Fibroblast of villous mesenchyme (primary cell): Measurements from ENCODE around the gene NLGN2. TPM values are rescaled to one million over a fixed set of nuclear protein-coding genes. Genes with fewer than 3 reads are reported as not detected.

ENCODE experiments used
- DNase-seq: peaks from one replicate; pipeline ENCODE4 v3.0.0-alpha.2; 2010; ENCODE audit warnings: low read depth
- H3K4me3 ChIP-seq: 2 replicates; pipeline ENCODE4 v1.5.1; 2011; ENCODE audit warnings: low read depth, mild to moderate bottlenecking, low read length
- total RNA-seq: library from RNA; depleted of rRNA; stranded (reverse); fragments of >200 nt; gene quantifications from 2 replicates; pipeline ENCODE4 v1.2.3, GENCODE V29; 2012
- TF ChIP-seq, protein P1 (sequence below): IDR thresholded peaks from 2 replicates; pipeline ENCODE4 v1.5.1; 2012; ENCODE audit warnings: low read depth, mild to moderate bottlenecking, low read length; ENCODE audit not compliant: insufficient read depth

The NLGN2 gene
- total RNA-seq, 1 donor = 9.5 TPM

- peak overlapping the region; percentile 75 for H3K4me3 ChIP-seq
- TF ChIP-seq, protein P1, sequence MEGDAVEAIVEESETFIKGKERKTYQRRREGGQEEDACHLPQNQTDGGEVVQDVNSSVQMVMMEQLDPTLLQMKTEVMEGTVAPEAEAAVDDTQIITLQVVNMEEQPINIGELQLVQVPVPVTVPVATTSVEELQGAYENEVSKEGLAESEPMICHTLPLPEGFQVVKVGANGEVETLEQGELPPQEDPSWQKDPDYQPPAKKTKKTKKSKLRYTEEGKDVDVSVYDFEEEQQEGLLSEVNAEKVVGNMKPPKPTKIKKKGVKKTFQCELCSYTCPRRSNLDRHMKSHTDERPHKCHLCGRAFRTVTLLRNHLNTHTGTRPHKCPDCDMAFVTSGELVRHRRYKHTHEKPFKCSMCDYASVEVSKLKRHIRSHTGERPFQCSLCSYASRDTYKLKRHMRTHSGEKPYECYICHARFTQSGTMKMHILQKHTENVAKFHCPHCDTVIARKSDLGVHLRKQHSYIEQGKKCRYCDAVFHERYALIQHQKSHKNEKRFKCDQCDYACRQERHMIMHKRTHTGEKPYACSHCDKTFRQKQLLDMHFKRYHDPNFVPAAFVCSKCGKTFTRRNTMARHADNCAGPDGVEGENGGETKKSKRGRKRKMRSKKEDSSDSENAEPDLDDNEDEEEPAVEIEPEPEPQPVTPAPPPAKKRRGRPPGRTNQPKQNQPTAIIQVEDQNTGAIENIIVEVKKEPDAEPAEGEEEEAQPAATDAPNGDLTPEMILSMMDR = no peak
- DNase-seq = no peak
Measured at GRCh38 chr17:7403727-7403976, 4.0 kb upstream of the NLGN2 start.

GRCh38 chr17:7403977-7404736, 3.5 kb upstream of the NLGN2 start, which contains the start of gene TMEM256:
TSS of gene TMEM256 (minus strand) at chr17:7404097. CDS start at chr17:7404084, 13 bp downstream.
- TF ChIP-seq, protein P1 = no peak
- DNase-seq = peak; percentile 100
- H3K4me3 ChIP-seq = peak within 1 kb of the TSS; percentile 83

DNA sequence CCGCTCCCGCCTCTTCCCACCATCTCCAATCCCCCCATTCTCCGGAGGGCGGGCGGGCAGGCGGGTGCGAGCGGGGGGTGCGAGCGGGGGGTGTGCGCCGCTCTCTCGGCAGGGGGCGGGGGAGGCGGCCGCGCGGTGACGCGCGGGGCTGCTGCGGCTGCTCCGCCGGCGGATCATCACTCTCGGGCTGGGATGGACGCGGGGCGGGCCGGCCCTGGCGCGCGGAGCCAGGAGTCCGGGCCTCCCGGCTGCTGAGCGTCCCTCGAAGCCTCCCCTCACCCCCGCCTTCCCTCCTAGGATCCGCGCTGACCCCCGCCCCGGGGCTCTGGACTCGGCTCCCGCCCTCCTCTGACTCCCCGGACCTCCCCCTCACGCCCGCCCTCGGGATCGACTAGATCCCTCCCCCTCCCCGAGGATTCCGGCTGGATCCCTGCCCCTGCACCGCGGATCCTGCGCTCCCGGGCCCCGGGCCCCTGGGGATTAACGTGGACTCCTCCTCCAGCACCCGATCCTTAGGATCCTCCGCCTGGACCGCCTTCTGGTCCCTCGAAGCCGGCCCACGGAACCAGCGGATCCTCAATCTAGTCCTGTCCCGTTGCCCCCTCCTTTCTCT, 2.8 kb upstream of the NLGN2 start:
- TF ChIP-seq, protein P1 = no peak
- DNase-seq = peak; percentile 16
- H3K4me3 ChIP-seq = peak overlapping the region; percentile 83

DNA sequence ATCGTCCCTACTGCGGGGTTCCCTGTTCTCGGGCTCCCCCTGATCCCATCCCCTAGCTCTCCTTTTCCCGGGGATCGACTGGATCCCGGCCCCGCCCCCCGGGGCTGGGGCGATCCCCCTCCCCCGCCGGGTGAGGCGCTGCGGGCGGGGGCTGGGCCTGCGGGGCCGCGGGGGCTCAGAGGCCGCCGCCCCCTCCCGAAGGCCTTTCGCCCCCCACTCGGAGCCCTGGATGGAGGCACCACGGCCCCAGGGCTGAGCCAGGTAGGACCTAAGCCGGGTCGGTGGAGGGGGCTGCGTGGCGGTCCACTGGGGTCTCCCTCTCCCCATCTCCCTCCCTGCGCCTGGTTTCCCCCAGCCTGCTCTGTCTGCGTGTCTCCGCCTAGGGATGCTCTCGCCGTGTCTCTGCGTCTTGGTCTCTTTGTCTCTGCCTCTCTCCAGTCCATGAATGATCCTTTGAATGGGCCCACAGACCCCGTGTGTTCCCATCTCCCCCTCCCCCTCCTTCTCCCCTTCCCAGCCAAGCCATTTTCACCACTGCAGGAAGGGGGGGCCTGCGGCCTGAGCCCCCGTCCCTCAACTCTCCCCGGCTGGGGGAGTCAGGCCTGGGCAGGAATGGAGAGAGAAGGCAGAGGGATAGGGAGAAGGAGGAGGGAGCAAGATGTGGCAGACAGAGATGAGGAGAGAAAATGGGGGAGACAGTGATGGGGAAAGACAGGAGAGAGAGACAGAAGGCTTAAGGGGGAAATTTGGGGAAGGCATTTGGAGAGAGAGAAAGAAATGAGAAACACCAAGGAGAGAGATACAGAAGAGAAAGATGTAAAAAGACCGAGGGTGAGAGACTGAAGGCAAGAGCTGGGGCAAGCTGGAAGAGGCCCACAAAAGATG, 2.1 kb upstream of the NLGN2 start:
- TF ChIP-seq, protein P1 = no peak
- H3K4me3 ChIP-seq = peak overlapping the region; percentile 83
- peak; percentile 13 for DNase-seq

DNA sequence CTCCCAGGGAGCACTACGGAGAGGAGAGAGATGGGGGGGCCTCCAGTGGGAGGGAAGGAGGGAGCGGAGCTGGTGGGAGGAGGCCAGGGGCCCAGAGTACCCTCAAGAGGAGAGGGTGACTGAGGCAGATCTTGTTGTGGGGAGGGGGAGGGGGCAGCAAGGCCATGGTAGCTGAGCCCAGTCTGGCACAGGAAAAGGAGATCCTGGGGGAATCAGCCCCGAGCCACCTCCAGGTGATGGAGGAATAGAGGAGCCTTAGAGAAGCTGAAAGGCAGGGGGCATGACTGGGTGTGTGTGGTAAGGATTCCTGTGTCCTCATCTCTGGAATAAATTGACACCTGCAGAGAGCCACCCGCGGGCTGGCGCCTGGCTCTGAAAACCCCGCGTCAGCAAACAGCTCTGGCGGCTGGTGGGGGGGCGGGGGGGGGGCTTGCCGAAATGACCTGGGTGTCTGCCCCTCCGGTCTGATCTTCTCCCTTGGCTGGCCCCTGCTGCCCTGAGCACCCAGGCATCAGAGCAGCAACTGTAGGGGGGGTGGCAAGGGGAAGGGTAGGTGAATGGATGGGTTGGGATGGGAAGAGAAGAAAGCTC, 1.3 kb upstream of the NLGN2 start:
- H3K4me3 ChIP-seq = peak overlapping the region; percentile 83
- no peak for DNase-seq
- TF ChIP-seq, protein P1 = no peak

DNA sequence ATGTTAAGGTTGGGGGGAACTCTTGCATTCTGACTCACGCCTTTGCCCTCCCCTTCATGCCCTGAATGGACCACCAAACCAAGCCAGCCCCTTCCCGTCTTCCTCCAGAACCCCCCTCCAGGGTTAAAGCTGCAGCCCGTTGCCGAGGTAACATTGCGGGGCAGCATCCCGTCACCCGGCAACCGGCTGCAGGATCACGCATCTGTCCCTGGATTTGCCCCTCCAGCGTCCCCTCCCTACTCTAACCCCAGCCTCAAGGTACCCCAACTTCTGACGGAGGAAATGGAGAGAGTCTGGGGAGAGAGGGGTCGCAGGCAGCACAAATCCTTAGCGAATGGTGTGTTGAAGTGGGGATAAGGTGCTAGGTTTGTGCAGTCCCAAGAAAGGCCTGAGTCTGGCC, 563 bp upstream of the NLGN2 start:
- DNase-seq = no peak
- TF ChIP-seq, protein P1 = no peak
- H3K4me3 ChIP-seq = no peak overlapping the region
